Embryonic facial prominence (tissue), 1 donor: Measurements from ENCODE around the gene GPT2.

Experiments
- DNase-seq: peaks from one replicate; pipeline ENCODE4 v3.0.0-alpha.2; 2016; ENCODE audit errors: extremely low spot score

Gene GPT2, protein sequence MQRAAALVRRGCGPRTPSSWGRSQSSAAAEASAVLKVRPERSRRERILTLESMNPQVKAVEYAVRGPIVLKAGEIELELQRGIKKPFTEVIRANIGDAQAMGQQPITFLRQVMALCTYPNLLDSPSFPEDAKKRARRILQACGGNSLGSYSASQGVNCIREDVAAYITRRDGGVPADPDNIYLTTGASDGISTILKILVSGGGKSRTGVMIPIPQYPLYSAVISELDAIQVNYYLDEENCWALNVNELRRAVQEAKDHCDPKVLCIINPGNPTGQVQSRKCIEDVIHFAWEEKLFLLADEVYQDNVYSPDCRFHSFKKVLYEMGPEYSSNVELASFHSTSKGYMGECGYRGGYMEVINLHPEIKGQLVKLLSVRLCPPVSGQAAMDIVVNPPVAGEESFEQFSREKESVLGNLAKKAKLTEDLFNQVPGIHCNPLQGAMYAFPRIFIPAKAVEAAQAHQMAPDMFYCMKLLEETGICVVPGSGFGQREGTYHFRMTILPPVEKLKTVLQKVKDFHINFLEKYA

DNA sequence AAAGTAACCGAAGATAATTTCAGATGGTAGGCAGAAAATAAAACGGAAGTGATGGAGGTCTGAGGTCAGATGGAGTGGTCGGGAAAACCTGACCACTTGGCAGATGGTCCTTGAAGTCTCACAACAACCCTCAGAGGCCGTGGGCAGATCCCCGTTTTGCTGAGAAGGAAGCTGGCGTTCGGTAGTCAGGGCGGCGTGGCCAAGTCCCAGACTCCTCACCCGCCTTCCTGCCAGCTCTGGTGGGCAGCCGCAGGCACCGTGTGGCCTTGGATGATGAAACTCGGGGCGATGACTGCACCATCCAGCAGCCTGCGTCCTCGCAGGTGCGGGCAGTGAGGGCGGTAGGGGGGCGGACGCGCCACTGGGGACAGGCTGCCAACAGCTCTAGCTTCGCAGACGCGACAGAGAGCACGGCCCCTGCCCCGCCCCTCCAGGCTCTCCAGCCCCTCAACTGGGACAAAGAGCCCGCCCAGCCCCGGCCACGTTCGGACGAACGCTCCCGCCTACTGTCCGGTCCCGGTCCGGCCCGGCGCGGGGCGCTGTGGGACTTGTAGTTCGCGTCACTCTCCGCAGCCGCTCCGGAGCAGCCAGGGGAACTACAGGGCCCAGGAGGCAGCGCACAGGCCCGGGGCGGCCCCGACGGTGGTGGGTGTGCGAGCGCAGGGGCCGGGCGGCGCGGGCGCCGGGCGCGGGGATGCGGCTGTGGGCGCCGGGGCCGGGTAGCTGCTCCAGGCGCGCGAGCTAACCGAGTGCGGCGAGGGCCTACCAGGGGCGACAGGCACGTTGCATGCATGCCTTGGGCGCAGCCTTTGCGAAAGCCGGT lies at the start of gene GPT2:
TSS of gene GPT2 (plus strand) at position 673 of the 823 bp plus-strand sequence. CDS start 354 bp downstream, outside the sequence.
- peak; percentile 53 for DNase-seq

DNA sequence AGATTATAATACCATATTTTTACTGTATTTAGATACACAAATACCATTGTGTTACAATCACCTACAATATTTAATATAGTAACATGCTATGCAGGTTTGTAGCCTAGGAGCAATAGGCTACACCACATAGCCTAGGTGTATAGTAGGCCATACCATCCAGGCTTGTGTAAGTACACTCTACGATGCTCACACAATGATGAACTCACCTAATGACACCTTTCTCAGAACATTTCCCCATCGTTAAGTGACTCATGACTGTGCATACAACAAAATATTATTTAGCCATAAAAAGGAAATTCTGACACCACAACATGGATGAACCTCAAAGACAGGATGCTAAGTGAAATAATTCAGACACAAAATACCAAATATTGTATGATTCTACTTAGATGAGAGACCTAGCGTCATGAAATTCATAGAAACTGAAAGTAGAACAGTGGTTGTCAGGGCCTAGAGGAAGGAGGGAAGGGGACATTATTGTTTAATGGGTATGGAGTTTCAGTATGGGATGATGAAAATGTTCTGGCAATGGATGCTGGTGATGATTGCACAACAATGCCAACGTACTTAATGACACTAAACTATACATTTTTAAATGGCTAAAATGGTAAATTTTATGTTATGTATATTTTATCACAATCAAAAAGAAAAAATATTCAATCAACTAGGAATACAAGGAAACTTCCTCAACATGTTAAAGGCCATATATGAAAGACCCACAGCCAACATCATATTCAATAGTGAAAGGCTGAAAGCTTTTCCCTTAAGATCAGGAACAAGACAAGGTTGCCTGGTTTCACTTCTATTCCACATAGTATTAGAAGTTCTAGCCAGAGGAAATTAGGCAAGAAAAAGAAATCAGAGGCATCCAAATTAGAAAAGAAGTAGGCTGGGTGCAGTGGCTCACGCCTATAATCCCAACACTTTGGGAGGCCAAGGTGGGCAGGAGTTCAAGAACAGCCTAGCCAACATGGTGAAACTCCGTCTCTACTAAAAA lies 47.3 kb upstream of the GPT2 start:
- DNase-seq: no peak

DNA sequence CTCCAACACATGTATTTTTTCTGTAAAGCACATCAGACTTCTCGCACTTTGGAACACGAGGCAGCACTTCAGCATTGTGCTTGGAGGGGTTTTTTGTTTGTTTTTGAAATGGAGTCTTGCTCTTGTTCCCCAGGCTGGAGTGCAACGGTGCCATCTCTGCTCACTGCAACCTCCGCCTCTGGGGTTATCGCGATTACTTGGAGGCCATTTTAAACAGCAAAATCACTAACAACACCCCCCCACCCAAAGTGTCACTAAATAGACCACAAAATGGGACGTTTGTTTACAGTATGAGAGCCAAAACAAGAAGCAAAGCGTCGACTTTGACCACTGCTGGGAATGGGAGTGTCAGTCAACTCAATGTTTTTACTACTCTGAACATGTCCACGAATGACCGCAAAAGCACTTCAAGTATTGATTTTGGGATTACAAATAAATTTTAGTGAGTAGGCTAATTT lies 44.1 kb upstream of the GPT2 start:
- DNase-seq: no peak

DNA sequence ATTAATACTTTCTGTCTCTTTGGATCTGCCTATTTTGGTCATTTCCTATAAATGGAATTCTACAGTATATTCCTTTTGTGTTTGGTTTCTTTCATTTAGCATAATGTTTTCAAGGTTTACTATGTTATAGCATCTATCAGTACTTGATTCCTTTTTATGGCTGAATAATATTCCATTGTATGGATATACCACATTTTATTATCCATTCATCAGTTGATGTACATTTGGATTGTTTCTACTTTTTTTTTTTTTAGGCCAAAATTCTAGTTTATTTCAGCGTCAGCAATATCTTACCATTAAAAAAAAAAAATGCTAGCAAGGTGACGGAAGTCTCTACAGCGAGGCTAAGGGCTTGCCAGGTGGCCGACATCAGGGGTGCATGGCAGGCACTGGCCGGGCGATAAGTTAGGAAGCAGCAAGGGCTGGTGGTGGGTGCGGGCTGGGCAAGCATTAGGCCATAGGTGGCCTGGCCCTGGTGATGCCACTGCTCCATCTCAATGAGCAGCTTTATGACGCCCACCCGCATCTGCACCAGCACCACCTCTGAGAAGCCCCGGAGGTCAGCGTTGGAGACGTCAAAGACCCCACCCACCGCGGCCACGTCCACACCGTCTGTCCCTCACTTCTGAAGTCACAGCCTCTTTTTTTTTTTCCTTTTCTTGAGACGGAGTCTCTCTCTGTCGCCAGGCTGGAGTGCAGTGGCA lies 41.8 kb upstream of the GPT2 start:
- no peak for DNase-seq

DNA sequence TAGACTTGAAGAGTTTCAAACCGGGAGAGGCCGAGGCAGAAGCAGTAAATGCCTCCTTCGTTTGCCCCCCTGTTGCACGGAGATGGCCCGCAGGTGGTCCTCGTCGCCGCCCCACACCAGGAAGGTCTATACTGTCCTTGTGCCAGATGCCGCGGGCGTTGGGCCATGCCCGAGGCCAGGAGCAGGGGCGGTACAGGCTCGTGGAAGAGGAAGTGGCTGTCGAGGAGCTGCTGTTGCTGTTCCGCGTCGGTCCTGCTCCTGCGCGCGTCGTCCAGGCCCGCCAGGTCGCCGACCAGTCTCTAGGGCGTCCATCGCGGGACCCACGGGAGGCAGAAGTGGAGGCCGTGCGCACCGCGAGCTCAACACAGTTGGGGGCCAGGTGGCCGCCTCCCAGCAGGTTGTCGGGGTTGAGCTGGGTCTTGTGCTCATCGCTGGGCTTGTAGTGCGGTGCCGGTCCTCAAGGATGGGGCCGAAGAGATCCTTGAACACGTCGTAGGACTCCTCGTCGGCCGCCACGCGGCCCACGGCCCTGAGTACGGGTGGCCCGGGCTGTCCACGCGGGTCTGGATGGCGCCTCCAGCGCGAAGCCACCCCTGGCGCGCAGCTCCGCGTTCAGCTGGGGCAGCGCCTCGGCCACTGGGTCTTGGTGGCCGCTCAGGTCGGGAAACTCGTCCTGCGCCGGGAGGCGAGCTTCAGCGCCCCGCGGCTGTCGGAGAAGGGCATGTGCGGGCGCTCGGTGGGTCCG lies 40.1 kb upstream of the GPT2 start:
- DNase-seq: no peak

DNA sequence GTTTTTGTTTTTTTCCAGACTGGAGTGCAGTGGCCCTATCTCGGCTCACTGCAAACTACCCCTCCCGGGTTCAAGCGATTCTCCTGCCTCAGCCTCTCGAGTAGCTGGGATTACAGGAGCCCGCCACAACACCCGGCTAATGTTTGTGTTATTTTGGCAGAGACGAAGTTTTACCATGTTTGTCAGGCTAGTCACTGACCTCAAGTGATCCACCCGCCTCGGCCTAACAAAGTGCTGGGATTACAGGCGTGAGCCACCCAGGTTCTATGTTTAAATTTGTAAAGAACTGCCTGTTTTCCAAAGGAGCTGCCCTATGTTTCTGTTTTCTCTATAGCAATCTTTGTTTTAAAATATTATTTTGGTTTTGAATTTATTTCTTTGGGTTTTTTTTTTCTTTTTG lies 39.4 kb upstream of the GPT2 start:
- DNase-seq: no peak

DNA sequence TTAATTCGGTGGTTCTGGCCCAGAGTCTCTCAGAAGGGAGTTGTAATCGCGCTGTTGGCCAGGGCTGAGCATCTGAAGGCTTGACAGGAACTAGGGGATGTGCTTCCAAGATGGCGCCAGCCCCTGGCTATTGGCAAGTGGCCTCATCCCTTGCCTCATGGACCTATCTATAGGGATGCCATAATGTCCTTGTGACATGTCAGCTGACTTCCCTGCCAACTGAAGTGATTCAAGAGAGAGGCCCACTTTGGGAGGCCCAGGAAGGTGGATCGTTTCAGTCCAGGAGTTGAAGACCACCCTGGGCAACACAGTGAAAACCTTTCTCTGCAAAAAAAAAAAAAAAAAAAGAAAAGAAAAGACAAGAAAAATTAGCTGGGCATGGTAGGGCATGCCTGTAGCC lies 38.2 kb upstream of the GPT2 start:
- DNase-seq: no peak

DNA sequence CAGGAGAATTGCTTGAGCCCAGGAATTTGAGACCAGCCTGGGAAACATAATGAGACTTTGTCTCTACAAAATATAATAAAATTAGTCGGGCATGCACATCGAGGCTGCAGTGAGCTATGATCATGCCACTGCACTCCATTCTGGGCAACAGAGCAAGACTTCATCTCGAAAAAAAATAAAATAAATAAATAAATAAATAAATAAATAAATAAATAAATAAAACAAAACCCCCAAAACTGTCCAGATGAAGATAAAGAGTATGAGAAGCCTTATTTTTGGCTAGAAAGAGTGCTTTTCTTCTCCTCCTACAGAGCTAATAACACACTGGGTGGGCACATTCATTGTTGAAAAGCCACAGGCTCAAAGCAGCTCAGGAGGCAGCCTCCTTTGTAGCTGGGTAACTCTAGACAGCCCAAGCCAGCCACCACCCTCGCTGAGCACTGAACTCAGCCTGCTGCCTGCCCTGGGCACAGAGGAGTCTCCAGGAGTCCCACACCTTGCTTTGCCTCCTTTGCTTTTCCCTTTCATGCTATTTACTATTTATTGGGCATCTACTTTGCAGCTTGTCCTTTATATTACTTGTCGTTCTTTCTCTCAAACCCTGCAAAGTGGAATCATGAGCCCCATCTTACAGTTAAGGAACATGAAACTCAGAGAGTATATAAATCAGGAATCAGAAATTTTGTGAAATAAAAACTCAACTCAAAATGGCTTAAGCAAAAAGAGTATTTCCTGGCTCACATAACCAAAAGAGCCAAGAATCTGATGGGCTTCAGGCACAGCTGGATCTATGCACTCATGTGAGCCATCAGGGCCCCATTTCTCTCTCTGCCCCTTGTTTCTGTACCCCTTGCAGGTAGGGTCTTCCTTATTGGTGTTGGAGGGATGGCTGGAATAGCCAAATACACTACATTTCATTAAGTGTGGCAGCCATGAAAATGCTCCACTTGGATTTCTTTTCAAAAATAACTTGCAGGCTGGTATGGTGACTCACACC lies 35.1 kb upstream of the GPT2 start:
- no peak for DNase-seq

DNA sequence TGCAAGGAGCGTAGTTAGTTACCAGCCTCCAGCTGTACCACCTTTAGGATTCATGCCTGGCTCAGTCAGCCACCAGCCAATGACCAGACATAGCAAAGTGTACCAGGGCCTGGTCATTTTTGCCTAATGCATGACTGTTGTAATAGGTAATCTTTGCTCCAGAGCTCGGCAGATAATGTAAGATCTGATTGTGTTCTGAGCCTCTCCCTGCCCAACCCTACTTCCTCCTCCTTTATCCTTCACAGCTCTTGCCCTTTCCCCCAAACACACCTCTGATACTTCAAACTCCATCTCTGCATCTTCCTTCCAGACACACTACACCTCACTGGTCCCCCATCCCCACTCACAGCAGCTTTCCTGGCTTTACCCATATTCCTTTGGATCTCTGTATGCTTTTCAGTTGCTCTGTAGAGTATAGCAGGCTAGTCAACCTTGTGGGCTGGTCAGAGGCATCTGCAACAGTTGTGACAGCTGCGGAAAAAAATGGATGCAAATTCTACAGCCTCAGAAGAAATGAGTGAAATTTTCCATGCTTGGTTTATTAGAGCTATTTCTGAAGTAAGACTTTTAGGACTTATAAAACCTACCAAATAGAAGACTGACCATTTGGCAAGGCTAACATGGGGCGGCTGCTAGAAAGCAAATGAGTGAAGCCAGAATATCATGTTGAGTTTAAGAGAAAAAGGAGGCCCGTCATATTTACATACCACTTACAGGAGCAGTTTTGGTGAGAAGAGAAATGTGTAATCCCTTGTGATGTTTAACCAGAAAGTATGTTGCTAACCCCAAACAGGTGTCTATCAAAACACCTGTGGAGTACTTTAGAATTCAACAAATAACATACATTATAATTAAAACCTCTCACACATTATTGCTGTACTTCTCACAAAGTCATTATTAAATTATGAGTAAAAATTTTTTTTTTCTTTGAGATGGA lies 33.3 kb upstream of the GPT2 start:
- no peak for DNase-seq

DNA sequence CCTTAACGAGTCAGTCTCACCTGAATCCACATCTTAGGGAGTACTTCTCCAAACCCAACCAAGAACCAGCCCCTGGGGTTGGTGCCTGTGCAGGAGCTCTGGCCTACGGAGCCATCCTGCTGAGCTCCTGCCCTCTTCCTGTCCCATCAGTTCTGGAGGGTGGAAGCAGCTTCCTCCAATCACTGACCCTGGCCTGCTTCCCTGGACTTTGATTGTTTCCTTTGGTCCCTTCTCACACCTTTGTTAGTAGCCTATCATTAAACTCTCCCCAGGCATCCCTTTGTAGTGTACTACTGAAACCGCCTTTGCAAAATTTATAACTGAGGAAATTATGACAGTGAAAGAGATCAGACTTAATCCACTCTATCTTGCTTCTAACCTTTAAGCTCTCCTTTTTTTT lies 32.0 kb upstream of the GPT2 start:
- no peak for DNase-seq

DNA sequence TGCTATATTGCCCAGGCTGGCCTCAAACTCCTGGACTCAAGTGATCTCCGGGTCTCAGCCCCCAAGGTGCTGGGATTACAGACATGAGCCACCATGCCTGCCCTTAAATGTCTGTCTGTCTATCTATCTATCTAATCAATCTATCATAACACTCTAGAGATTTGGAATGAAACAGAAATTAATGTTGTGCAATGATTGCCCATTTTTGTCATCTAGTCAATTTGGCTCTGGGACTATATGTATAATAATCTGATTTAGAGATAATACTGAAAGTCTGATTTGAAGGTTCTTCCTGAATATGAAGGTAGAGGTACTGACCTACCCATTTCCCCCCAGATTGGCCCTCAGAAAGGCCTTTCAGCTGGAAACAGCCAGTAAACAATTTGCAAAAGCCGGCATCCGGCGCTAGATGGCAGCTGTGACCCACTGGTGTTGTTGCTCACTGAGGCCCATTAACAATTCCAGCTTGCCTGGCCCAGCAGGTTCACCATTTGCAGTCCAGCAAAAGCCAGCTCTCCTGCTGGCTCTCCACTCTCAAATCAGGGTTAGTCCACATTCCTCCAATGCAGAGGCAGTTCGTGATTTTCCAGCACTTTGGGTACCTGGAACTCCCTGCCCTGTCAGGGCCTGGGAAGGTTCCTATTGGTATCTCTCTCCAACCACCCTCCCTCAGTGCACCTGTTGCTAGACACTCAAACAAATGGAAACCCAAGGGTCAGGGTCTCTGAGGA lies 30.3 kb upstream of the GPT2 start:
- no peak for DNase-seq

DNA sequence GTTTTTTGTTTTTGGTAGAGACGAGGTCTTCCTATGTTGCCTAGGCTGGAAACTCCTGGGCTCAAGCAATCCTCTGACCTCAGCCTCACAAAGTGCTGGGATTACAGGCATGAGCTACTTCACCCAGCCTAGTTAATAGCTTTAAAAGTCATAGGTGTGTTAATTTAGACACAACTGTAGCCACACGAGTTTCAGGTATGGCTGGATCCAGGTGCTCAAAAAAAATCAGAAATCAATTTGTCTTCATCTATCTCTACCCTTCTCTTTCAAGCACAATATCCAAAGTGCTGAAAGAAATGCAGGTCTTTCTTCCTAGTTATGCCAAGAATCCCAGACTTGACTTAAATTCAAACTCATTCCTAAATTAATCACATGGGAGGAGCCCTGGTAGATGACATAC lies 29.3 kb upstream of the GPT2 start:
- DNase-seq: no peak

DNA sequence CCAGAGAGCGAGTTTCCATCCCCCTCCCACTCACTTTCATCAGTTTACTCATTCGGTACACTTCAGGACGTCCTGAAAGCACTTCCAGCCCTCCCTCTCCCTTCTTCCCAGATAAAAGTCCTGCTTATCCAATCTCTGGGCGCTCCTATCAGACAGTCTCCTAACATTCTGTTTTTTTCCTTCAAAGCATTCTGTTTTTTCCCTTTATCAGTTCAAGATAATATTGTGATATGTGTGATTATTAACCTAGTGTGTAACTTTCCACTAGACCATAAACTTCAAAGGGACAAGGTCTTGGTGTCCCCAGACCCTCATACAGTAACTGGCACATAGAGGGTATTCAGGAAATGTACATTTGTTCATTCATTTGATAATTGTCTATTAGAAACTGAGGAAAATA lies 28.8 kb upstream of the GPT2 start:
- no peak for DNase-seq

DNA sequence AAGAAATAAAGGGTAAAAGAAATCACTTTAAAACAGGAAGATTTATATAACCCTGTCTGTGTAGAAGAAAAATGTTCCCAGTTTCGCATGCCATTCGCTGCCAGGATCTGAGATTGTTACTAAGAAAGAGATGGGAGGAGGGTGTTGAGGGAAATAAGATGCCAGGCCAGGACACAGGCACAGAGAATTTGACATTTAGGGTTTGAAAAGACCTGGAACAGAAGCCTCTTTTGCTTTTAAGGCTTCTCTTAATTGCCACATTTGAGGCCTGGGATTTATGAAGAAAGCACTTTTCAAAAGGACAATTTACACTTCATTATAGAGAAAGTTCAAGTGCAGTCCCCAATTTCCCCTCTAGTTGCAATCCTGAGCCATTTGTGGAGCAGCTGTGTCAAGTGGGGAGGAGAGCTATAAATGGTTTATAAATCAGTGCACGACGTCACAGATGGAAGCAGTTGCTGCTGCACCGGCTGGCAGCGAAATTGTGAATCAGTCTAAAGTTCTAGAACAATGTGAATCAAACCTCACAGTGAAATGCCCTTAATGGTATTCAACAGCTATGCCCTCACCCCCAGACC lies 26.7 kb upstream of the GPT2 start:
- peak; percentile 18 for DNase-seq

DNA sequence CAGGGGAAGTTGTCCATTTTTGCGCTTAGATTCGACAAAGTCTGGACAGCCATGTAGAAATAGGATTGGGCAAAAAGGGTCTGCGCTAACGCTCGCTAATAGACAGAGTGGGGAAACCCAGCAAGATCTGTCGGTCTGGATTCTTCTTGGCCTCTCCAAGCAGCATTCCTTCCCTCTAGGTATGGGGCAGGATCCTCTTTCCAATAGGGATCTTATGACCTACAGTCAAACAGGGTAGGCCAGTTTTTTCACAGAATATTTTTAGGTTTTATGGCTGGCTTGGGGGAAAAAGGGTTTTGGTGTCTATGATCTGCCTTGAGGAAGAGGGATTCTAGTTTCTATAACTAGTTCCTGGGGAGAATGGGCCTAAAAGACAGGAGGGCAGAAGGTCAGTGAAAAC lies 26.0 kb upstream of the GPT2 start:
- DNase-seq: no peak

DNA sequence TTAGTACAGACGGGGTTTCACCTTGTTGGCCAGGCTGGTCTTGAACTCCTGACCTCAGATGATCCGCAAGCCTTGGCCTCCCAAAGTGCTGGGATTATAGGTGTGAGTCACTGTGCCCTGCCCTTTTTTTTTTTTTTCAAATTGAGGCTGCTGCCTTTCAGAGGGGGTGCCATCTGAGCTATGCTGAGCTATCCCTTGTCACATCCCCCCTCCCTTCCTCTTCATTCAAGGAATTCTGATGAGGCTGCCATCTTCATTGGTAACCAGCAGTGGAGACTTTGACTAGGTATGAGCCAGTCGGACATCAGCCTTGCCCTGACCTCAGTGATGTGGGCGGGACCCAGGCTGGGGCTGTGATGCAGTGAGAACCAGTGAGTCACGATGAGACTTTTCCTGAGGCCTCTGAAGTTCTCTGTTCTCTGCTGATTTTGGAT lies 24.4 kb upstream of the GPT2 start:
- no peak for DNase-seq
